PC-9 (cell line): ENCODE results near the gene CCL20. TPM values are rescaled to one million over a fixed set of nuclear protein-coding genes. Genes with fewer than 3 reads are reported as not detected.

Source experiments
- BruUV-seq: library from RNA; stranded (reverse); fragments of 400-500 nt; replicated peaks from 2 replicates; lab custom pipeline; 2021; lab: Mats Ljungman, UMichigan
- CTCF ChIA-PET: fragments of 300-600 bp; sonication (Branson Sonifier 250); formaldehyde crosslinking; loops from one replicate; lab custom pipeline; 2022; ENCODE audit warnings: antibody characterized with exemption; lab: Charles Lee
- POLR2A ChIA-PET: fragments of 300-600 bp; sonication (Branson Sonifier 250); formaldehyde crosslinking; loops from one replicate; lab custom pipeline; 2022; ENCODE audit warnings: antibody characterized with exemption; ENCODE audit not compliant: unreplicated experiment; lab: Charles Lee
- DNase-seq, 2 experiments: peaks; one replicate each; pipeline versions ENCODE4 v3.0.0 to v3.0.0-alpha.2; 2015 to 2022; ENCODE audit warnings: mixed read lengths in 1 of 2
- H2AFZ ChIP-seq: fragments of 200-600 bp; sonication (generic); 2 replicates; pipeline ENCODE4 v1.8.1; 2017; ENCODE audit warnings: antibody characterized with exemption
- H3F3A ChIP-seq: fragments of 200-600 bp; sonication (generic); 2 replicates; pipeline ENCODE4 v1.8.1; 2017; ENCODE audit warnings: antibody characterized with exemption, mild to moderate bottlenecking, low read depth; ENCODE audit not compliant: insufficient read depth
- H3K27ac ChIP-seq: fragments of 200-600 bp; sonication (generic); 2 replicates; pipeline ENCODE4 v1.6.1; 2016; ENCODE audit warnings: mixed run types
- H3K27me3 ChIP-seq: fragments of 200-600 bp; sonication (generic); 2 replicates; pipeline ENCODE4 v1.6.1; 2016; ENCODE audit warnings: low read depth, mixed run types; ENCODE audit not compliant: insufficient read depth
- H3K36me3 ChIP-seq: fragments of 200-600 bp; sonication (generic); 2 replicates; pipeline ENCODE4 v1.6.1; 2016; ENCODE audit warnings: low read depth, mixed run types
- H3K4me1 ChIP-seq: fragments of 200-600 bp; sonication (generic); replicated peaks from 2 replicates; pipeline ENCODE4 v1.6.1; 2016; ENCODE audit warnings: mixed run types; ENCODE audit not compliant: insufficient read depth
- H3K4me2 ChIP-seq: fragments of 200-600 bp; sonication (generic); 2 replicates; pipeline ENCODE4 v1.6.1; 2017; ENCODE audit warnings: mixed run types
- H3K4me3 ChIP-seq: fragments of 200-600 bp; sonication (generic); 2 replicates; pipeline ENCODE4 v1.6.1; 2016; ENCODE audit warnings: mixed run types
- H3K79me2 ChIP-seq: fragments of 200-600 bp; sonication (generic); 2 replicates; pipeline ENCODE4 v1.6.1; 2017; ENCODE audit warnings: low read depth, mixed run types
- H3K9me2 ChIP-seq: fragments of 200-600 bp; sonication (generic); 2 replicates; pipeline ENCODE4 v1.8.1; 2017; ENCODE audit warnings: mild to moderate bottlenecking; ENCODE audit not compliant: insufficient read depth
- H3K9me3 ChIP-seq: fragments of 200-600 bp; sonication (generic); 2 replicates; pipeline ENCODE4 v1.8.1; 2016; ENCODE audit warnings: low read depth; ENCODE audit not compliant: insufficient read depth
- H4K20me1 ChIP-seq: fragments of 200-600 bp; sonication (generic); 2 replicates; pipeline ENCODE4 v1.8.1; 2017; ENCODE audit not compliant: insufficient read depth
- EZH2 ChIP-seq: fragments of 200-600 bp; sonication (generic); IDR thresholded peaks from 2 replicates; pipeline ENCODE4 v1.8.0; 2017; ENCODE audit warnings: antibody characterized with exemption, low read depth
- intact Hi-C: fragments of 100-400 bp; cut with micrococcal nuclease; formaldehyde crosslinking; loops from one replicate; pipeline ENCODE4 v1.10.0; 2022; ENCODE audit not compliant: unreplicated experiment
- total RNA-seq: library from RNA; stranded (reverse); gene quantifications from 2 replicates; pipeline ENCODE4 v1.2.3, GENCODE V29; 2021
- TF ChIP-seq, protein P1 (sequence below): fragments of 200-600 bp; sonication (generic); conservative IDR thresholded peaks from 2 replicates; pipeline ENCODE4 v1.6.1; 2017; ENCODE audit warnings: mixed run types, antibody characterized with exemption, mild to moderate bottlenecking, moderate library complexity

The CCL20 gene
- total RNA-seq, 1 experiment from 2014 or later: not detected

- intact Hi-C loops: no loop called here
- H3K79me2 ChIP-seq: no peaks in the 10 kb centered on the region
- H4K20me1 ChIP-seq: no peaks in the 10 kb centered on the region
- no peak for TF ChIP-seq EZH2
- TF ChIP-seq, protein P1, sequence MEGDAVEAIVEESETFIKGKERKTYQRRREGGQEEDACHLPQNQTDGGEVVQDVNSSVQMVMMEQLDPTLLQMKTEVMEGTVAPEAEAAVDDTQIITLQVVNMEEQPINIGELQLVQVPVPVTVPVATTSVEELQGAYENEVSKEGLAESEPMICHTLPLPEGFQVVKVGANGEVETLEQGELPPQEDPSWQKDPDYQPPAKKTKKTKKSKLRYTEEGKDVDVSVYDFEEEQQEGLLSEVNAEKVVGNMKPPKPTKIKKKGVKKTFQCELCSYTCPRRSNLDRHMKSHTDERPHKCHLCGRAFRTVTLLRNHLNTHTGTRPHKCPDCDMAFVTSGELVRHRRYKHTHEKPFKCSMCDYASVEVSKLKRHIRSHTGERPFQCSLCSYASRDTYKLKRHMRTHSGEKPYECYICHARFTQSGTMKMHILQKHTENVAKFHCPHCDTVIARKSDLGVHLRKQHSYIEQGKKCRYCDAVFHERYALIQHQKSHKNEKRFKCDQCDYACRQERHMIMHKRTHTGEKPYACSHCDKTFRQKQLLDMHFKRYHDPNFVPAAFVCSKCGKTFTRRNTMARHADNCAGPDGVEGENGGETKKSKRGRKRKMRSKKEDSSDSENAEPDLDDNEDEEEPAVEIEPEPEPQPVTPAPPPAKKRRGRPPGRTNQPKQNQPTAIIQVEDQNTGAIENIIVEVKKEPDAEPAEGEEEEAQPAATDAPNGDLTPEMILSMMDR: no peak
- no peaks in the 10 kb centered on the region for H3K27me3 ChIP-seq
- CTCF ChIA-PET: no interaction called here
- no peaks in the 10 kb centered on the region for H3K36me3 ChIP-seq
- H3K4me2 ChIP-seq: no peak overlapping the region
- DNase-seq: no peak
- peaks cover 15% of the 10 kb centered on the region for H3F3A ChIP-seq
- peaks cover 25% of the 10 kb centered on the region for H3K4me1 ChIP-seq
- H2AFZ ChIP-seq: no peak overlapping the region
- no peak overlapping the region for H3K27ac ChIP-seq
- no TSS peak for BruUV-seq
- H3K9me2 ChIP-seq: no peaks in the 10 kb centered on the region
- POLR2A ChIA-PET: no interaction called here
- no peak overlapping the region for H3K4me3 ChIP-seq
- no peaks in the 10 kb centered on the region; the same call in 1 of the 2 replicates for H3K9me3 ChIP-seq
Measured at GRCh38 chr2:227799202-227799601, 14.4 kb upstream of the CCL20 start.

DNA sequence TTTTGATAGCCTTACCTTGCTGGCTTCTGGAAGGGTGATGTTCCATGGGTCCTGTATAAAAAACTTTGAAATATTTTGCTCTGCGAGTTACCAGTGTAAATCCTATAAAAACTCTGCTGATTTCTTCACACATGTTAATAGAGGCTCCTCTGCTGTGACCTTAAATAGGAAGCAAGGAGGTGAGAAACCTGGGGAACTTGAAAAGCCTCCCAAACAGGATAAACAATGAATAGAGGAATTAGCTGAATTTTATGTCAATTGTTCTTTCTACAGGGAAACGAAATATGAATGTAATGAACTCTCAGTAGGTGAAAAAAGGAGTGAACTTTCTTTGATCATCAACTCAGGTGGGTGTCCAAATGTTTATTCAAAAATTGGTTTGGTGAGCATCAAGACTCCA is 10.8 kb upstream of the CCL20 start:
- H3K4me3 ChIP-seq: no peak overlapping the region
- peak overlapping the region; percentile 35 for H3K27ac ChIP-seq

DNA sequence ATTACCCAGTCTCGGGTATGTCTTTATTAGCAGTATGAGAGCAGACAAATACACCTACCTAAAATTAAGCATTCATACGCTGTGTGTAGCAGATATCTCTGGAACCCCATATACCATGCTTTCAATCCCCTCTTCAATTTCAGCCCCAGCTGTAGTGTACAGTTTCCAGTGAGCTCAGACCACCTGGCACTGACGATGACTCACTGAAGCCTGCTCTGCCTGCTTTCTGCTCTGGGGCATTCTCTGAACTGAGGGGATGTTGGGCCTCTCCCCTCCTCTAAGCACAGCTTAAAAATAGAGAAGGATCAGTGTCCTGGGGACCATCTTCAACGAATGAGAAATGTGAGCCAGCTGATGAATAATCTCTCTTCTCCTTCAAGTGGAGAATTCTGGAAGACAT is 8.7 kb upstream of the CCL20 start:
- POLR2A ChIA-PET: no interaction called here

More for the DNA sequence above, 10.8 kb upstream of the CCL20 start:
- intact Hi-C loops: loop anchor here (1.0 to 2.0 kb wide), 2 partner anchors 15 to 60 kb away; no protein-coding TSS in a partner anchor
- no peak overlapping the region for H2AFZ ChIP-seq
- H3K4me1 ChIP-seq: peaks cover 14% of the 10 kb centered on the region
- BruUV-seq: no TSS peak
- H4K20me1 ChIP-seq: no peaks in the 10 kb centered on the region
- H3F3A ChIP-seq: peaks cover 7% of the 10 kb centered on the region
- peaks cover 5% of the 10 kb centered on the region for H3K9me3 ChIP-seq
- TF ChIP-seq EZH2: no peak
- TF ChIP-seq, protein P1: no peak
- H3K27me3 ChIP-seq: no peaks in the 10 kb centered on the region
- no peaks in the 10 kb centered on the region for H3K36me3 ChIP-seq
- POLR2A ChIA-PET: no interaction called here
- H3K79me2 ChIP-seq: no peaks in the 10 kb centered on the region
- peak; percentile 7 to 81 for DNase-seq
- peak overlapping the region; percentile 41 for H3K4me2 ChIP-seq
- CTCF ChIA-PET: no interaction called here
- no peaks in the 10 kb centered on the region for H3K9me2 ChIP-seq

More for the DNA sequence above, 8.7 kb upstream of the CCL20 start:
- peaks cover 7% of the 10 kb centered on the region for H3F3A ChIP-seq
- H4K20me1 ChIP-seq: no peaks in the 10 kb centered on the region
- intact Hi-C loops: no loop called here
- peaks cover 14% of the 10 kb centered on the region for H3K9me3 ChIP-seq
- TF ChIP-seq, protein P1: no peak
- no peak for TF ChIP-seq EZH2
- H3K4me1 ChIP-seq: peaks cover 14% of the 10 kb centered on the region
- no peak overlapping the region for H2AFZ ChIP-seq
- CTCF ChIA-PET: no interaction called here
- no peak for DNase-seq
- no peak overlapping the region for H3K4me2 ChIP-seq
- H3K27me3 ChIP-seq: no peaks in the 10 kb centered on the region
- no TSS peak for BruUV-seq
- H3K4me3 ChIP-seq: no peak overlapping the region
- no peaks in the 10 kb centered on the region for H3K79me2 ChIP-seq
- H3K36me3 ChIP-seq: no peaks in the 10 kb centered on the region
- no peak overlapping the region for H3K27ac ChIP-seq
- H3K9me2 ChIP-seq: no peaks in the 10 kb centered on the region
